GM18867 (cell line): ENCODE measurements around the gene TLR10.
A peak's percentile ranks its signal among the peaks of the same experiment; 100 is the strongest.
"Not testable (repeated sequence)": the region's sequence is repeated elsewhere in the genome, so short reads cannot be mapped to it uniquely, and the experiment has no call there.

Experiments used
- ATAC-seq: cut with Tn5 transposase; IDR thresholded peaks from one replicate; pipeline ENCODE4 v1.9.1; 2021; ENCODE audit warnings: mild to moderate bottlenecking, moderate library complexity; ENCODE audit not compliant: unreplicated experiment

Gene TLR10

GRCh38 chr4:38769857-38770256 lies 12.9 kb downstream of the TLR10 start:
- ATAC-seq: no peak

GRCh38 chr4:38769441-38769840 lies 13.3 kb downstream of the TLR10 start:
- no peak for ATAC-seq

- no peak for ATAC-seq
Measured at GRCh38 chr4:38768968-38769394, 13.8 kb downstream of the TLR10 start.

- not testable (repeated sequence) for ATAC-seq
Measured at GRCh38 chr4:38766940-38767339, 15.8 kb downstream of the TLR10 start.

DNA sequence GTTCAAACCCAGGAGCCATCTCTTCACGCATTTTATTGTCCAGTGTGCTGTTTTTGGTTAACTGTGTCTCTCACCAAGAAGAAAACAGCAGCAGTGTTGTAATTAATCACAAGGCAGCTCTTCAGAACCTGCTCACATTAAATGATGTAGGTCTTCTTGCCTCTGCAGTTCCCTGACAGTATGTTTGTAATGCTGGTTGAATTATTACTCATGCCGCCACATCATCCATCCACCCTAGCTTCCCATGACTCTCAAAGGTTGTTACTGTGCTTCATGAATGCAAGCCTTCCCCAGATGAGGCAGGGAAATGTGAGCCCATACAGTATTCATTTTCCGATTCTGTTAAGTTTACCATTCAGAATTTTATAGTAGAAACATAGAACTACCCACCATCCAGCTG lies 17.4 kb downstream of the TLR10 start:
- ATAC-seq: no peak

DNA sequence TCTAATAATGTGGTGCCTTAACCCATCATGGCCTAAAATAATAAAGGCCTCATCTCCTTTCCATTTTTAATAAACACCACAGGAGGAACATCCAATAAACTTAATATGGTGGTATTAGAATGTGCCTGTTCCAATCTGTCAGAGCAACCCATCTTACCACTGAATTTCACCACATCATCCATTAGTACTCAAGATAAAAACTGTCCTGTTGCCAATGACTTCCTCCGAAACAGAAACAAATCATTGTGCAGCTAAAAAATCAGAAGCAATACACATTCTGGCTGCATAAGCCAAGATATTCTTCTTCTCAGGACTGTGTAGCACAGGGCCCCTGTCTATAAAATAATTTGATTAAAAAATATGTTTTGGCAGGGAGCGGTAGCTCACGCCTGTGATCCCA lies 18.5 kb downstream of the TLR10 start:
- ATAC-seq: no peak

GRCh38 chr4:38762560-38762959 lies 20.2 kb downstream of the TLR10 start:
- ATAC-seq: peak; percentile 33

DNA sequence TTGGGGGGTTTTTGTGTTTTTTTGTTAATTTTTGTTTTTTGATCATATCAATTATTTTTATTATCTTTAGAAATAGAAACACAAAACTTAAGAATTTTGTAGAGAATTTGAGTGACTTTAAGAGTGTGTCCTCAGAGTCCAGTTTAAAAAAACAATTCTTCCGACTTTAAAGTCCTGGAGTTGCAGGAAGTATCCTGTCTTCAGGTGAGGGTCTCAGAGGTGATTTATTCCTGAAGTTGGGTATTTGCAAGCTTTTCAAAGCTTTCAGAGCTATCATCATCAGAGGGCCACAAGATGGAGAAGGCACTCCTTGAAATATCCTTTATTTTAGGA lies 23.0 kb downstream of the TLR10 start:
- ATAC-seq: no peak

GRCh38 chr4:38759113-38759789 lies 23.5 kb downstream of the TLR10 start:
- ATAC-seq: no peak

DNA sequence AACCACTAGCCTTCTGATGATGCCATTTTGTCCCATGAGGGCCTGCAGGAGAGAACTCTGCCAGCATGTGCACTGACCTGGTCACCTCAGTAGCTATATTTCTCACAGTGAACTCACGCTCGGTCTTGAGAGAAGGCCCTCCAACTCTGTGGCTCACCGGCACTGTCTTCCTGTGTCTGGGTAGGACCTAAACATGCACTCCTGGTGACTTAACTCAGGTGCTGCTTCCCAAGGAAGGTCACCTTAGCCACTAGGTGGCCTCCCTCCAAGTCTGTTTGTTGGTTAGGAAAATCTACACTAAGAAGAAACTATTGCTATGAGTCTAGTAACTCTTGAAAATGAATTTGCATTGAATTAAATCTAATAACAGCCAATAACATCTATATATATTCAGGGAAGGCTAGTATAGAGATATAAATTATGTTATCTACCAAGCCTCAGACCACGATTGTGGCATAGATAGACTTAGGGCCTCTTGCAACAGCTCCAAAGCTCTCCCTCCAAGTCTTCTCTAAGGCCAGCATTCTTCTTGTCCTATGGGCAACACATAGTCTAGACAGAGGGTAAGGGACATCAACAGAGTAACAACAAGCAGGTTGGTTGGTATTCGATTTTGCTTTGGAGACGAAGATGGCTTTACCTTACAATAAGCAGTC lies 24.7 kb downstream of the TLR10 start:
- ATAC-seq: no peak

- no peak for ATAC-seq
Measured at GRCh38 chr4:38752941-38753806, 29.6 kb downstream of the TLR10 start.

DNA sequence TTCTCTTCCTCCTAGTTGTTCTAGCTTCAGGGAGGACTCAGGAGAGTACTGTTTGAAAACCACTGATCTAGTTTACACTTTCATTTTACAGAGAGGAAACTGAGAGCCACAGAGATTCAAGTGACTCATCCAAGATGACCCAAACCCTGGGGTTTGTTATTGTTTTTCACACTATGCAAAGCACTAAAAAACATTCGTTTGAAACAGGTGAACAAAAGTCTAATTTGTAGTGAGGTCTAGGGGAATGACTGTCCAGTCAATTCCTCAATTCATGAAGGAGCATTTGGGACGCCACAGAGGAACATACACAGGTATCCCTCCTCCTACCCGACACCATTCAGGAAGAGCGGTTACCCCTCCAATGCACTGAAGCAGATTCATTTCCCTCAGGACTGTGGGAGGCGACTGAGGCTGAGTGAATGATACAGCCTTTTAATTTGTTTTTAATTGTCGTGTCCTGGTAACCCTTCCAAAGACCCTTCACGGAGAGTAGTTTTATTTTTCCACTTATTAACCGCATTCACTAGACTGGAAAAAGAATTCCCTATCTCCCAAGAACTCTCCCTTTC lies 30.3 kb downstream of the TLR10 start:
- ATAC-seq: peak; percentile 98

DNA sequence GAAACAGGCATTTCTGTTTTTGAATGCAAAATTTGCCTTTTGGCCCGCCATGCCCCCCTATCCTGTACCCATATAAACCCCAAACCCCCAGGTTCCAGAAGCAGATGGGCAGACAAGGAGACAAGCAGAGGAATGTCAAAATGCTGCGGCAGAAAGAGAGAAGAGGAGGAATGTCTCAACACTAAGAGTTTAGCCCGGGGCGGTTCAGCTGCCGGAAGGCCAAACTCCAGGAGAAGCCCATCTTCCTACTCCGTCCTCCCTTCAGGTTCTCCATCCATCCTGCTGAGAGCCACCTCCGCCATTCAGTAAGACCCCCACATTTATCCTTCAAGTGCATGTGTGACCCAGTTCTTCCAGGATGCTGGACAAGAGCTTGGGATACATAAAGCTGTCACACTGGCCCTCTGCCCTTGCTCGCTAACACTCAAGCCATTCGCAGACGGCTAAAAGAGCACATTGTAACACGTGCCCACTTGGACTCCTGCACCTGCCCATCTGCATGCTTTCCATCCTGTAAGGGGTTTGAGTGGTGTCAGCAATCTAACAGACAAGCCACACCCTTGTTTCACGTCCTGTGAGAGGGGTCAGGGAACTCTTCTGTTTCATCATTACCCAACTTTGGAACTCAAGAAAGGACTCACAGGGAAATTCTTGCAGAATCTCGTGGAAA lies 31.3 kb downstream of the TLR10 start:
- no peak for ATAC-seq

- ATAC-seq: no peak
Measured at GRCh38 chr4:38749336-38749735, 33.5 kb downstream of the TLR10 start.

GRCh38 chr4:38747629-38748028 lies 35.2 kb downstream of the TLR10 start:
- ATAC-seq: no peak

DNA sequence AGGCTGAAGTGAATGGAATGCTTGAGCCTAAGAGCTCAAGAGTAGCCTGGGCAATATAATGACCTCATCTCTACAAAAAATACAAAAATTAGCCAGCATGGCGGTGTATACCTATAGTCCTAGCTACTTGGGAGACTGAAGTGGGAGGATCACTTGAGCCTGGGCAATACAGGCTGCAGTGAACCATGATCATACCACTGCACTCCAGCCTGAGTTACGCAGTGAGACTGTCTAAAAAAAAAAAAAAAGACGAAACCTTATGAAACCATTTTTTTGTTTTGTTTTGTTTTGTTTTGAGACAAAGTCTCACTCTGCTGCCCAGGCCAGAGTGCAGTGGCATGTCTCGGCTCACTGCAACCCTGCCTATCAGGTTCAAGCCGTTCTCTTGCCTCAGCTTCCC lies 36.9 kb downstream of the TLR10 start:
- no peak for ATAC-seq

GRCh38 chr4:38743866-38744265 lies 38.9 kb downstream of the TLR10 start:
- ATAC-seq: no peak

- ATAC-seq: no peak
Measured at GRCh38 chr4:38740303-38740702, 42.5 kb downstream of the TLR10 start.

GRCh38 chr4:38738940-38739803 lies 43.6 kb downstream of the TLR10 start:
- no peak for ATAC-seq

- ATAC-seq: no peak
Measured at GRCh38 chr4:38735870-38736269, 46.9 kb downstream of the TLR10 start.
